Ishikawa (cell line): ENCODE data around the gene BCL7A.

Experiments used
- CREB1 ChIP-seq: IDR thresholded peaks from 2 replicates; pipeline ENCODE4 v1.6.1; 2012; ENCODE audit warnings: low read depth
- EGR1 ChIP-seq: IDR thresholded peaks from 2 replicates; pipeline ENCODE4 v1.6.1; 2012
- EP300 ChIP-seq: IDR thresholded peaks from 2 replicates; pipeline ENCODE4 v1.6.1; 2012; ENCODE audit warnings: borderline replicate concordance
- FOXM1 ChIP-seq: IDR thresholded peaks from 2 replicates; pipeline ENCODE4 v1.6.1; 2012; ENCODE audit warnings: low read depth, borderline replicate concordance
- RAD21 ChIP-seq: IDR thresholded peaks from 2 replicates; pipeline ENCODE4 v1.6.1; 2012; ENCODE audit warnings: low read depth
- TAF1 ChIP-seq: IDR thresholded peaks from 2 replicates; pipeline ENCODE4 v1.6.1; 2012; ENCODE audit warnings: low read depth, mild to moderate bottlenecking
- YY1 ChIP-seq: IDR thresholded peaks from 2 replicates; pipeline ENCODE4 v1.6.1; 2012; ENCODE audit warnings: low read depth
- TF ChIP-seq, protein P1 (sequence below): IDR thresholded peaks from 2 replicates; pipeline ENCODE4 v1.6.1; 2012
- TF ChIP-seq, protein P2 (sequence below): IDR thresholded peaks from 2 replicates; pipeline ENCODE4 v1.6.1; 2012; ENCODE audit warnings: low read depth, mild to moderate bottlenecking
- TF ChIP-seq, protein P3 (sequence below): IDR thresholded peaks from 2 replicates; pipeline ENCODE4 v1.6.1; 2012

DNA sequence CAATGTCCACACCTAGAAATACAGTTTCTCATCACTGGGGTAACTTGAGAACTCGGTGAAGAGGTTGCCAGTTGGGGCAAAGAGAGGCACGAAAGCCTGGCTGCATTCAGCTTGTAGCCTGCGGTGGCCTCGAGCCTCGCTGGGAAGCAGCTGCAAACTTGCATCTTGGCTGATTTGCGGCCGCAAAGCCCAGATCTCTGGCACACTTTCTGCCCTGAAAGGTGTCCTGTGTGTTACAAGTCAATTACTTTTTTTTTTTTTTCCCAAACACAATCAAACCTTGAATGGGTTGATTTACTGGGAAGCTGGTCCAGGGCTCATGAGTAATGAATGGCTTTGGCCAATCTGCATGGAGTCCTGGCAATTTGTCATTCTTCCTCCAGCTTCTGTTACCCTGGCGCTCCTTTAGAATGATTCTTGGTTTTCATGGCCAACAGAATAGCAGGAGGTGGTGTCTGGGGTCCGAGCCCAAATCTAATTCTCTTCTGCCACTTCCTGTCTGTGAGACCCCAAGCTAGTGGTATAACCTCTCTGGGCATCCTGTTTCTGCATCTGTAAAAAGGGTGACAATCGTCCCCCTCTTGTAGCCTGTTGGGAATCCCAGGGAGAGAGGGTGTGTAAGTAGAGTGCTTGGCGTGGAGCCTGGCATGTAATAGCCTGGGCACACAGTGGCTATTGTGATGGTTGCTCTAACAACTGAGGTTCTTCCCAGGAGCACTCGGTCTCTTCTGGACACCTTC lies 6.7 kb downstream of the BCL7A start:
- no peak for TF ChIP-seq CREB1
- TF ChIP-seq, protein P1, sequence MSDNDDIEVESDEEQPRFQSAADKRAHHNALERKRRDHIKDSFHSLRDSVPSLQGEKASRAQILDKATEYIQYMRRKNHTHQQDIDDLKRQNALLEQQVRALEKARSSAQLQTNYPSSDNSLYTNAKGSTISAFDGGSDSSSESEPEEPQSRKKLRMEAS = no peak
- no peak for TF ChIP-seq TAF1
- no peak for TF ChIP-seq EP300
- no peak for TF ChIP-seq FOXM1
- TF ChIP-seq YY1 = no peak
- TF ChIP-seq EGR1 = no peak
- no peak for TF ChIP-seq RAD21
- TF ChIP-seq, protein P2, sequence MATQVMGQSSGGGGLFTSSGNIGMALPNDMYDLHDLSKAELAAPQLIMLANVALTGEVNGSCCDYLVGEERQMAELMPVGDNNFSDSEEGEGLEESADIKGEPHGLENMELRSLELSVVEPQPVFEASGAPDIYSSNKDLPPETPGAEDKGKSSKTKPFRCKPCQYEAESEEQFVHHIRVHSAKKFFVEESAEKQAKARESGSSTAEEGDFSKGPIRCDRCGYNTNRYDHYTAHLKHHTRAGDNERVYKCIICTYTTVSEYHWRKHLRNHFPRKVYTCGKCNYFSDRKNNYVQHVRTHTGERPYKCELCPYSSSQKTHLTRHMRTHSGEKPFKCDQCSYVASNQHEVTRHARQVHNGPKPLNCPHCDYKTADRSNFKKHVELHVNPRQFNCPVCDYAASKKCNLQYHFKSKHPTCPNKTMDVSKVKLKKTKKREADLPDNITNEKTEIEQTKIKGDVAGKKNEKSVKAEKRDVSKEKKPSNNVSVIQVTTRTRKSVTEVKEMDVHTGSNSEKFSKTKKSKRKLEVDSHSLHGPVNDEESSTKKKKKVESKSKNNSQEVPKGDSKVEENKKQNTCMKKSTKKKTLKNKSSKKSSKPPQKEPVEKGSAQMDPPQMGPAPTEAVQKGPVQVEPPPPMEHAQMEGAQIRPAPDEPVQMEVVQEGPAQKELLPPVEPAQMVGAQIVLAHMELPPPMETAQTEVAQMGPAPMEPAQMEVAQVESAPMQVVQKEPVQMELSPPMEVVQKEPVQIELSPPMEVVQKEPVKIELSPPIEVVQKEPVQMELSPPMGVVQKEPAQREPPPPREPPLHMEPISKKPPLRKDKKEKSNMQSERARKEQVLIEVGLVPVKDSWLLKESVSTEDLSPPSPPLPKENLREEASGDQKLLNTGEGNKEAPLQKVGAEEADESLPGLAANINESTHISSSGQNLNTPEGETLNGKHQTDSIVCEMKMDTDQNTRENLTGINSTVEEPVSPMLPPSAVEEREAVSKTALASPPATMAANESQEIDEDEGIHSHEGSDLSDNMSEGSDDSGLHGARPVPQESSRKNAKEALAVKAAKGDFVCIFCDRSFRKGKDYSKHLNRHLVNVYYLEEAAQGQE = no peak
- TF ChIP-seq, protein P3, sequence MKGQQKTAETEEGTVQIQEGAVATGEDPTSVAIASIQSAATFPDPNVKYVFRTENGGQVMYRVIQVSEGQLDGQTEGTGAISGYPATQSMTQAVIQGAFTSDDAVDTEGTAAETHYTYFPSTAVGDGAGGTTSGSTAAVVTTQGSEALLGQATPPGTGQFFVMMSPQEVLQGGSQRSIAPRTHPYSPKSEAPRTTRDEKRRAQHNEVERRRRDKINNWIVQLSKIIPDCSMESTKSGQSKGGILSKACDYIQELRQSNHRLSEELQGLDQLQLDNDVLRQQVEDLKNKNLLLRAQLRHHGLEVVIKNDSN = no peak
